Measurements from ENCODE around the gene CARD14.

DNA sequence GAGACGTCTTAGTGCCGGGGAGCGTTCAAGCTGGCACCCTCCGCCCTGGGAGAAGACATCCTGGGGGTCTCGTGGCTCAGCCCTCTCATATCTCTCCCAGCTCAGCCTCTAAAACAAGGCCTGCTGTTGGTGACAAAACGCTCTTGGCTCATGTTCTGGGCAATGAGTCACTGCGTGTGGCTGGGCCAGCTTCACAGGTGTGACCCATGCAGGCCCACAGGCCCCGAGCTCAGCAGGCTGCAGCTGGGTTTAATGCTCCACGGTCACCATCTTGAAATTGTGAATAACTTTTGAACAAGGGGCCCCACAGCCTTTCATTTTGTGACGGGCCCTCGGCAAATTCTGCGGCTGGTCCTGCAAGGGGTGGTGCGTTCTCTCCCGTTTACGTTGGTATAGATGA is 46.0 kb upstream of the CARD14 start:
- no peak for TF ChIP-seq EZH2 (IDR thresholded peaks at IDR 0.05; ENCODE audit: low read length)
- TF ChIP-seq, protein P1, sequence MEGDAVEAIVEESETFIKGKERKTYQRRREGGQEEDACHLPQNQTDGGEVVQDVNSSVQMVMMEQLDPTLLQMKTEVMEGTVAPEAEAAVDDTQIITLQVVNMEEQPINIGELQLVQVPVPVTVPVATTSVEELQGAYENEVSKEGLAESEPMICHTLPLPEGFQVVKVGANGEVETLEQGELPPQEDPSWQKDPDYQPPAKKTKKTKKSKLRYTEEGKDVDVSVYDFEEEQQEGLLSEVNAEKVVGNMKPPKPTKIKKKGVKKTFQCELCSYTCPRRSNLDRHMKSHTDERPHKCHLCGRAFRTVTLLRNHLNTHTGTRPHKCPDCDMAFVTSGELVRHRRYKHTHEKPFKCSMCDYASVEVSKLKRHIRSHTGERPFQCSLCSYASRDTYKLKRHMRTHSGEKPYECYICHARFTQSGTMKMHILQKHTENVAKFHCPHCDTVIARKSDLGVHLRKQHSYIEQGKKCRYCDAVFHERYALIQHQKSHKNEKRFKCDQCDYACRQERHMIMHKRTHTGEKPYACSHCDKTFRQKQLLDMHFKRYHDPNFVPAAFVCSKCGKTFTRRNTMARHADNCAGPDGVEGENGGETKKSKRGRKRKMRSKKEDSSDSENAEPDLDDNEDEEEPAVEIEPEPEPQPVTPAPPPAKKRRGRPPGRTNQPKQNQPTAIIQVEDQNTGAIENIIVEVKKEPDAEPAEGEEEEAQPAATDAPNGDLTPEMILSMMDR (optimal IDR thresholded peaks at IDR 0.05 in 1 of 3, IDR thresholded peaks at IDR 0.05 in 1 of 3, conservative IDR thresholded peaks at IDR 0.05 in 1 of 3; ENCODE audit: extremely low read depth in 1 of 3, insufficient read depth in 2 of 3, low read length in 3 of 3) = no peak

Measured in keratinocyte (primary cell).